ENCODE data around the gene GAS7.

The GAS7 gene

DNA sequence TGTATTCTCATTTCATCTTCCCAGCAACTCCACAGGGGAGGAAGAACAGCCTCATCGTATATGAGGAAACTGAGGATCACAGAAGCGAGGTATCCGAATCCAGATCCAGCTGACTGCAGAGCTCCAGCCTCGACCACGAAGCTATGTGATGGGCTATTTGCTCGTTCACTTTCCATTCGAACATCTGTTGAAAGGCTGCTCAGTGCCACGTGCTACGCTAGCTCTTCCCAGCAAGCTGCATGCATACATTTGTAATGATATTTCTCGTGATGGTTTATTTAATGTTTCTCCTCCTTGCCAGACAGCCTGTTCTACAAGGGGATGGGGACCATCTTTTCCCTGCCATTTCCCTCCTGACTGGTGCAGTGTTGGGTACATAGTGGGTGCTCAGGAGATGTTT lies 244.9 kb downstream of the GAS7 start:
- no peak for DNase-seq (ENCODE audit: low read depth, low spot score)
- H3K4me3 ChIP-seq (ENCODE audit: low read depth, low read length), result no peak overlapping the region
- no peak for TF ChIP-seq CTCF (IDR thresholded peaks at IDR 0.05; ENCODE audit: insufficient read depth, low read length, missing control alignments)
- ChIA-PET CTCF (interaction anchor here (1.0 to 3.2 kb wide), 2 partner anchors 15 to 25 kb away, joined by 3 to 14 read pairs; no protein-coding TSS in a partner anchor), POLR2A (no interaction called here)

DNA sequence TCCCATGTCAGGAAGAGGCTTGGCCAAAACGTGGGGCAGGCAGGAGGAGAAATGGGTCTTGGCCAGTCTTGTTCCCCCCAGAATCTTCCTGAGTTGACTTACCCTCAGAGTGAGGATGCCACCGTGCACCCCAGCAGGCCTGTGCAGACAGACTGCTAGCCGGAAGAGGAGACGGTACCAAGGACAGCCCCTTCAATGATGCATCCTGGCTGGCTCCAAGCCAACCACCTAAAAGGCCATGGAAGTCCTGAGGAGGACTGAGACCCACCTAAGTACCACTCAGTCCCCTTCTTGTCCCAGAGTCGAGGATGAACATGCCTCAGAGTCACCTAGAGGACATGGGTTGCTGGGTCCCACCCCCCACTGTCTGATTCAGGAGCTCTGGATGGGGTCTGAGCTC lies 246.6 kb downstream of the GAS7 start:
- TF ChIP-seq CTCF (IDR thresholded peaks at IDR 0.05; ENCODE audit: insufficient read depth, low read length, missing control alignments), result no peak
- ChIA-PET CTCF (no interaction called here), POLR2A (no interaction called here)
- H3K4me3 ChIP-seq (ENCODE audit: low read depth, low read length), result no peak overlapping the region
- DNase-seq (ENCODE audit: low read depth, low spot score), result no peak

- ChIA-PET CTCF (no interaction called here), POLR2A (no interaction called here)
- DNase-seq (ENCODE audit: low read depth, low spot score), result no peak
- no peak overlapping the region for H3K4me3 ChIP-seq (ENCODE audit: low read depth, low read length)
- TF ChIP-seq CTCF (IDR thresholded peaks at IDR 0.05; ENCODE audit: insufficient read depth, low read length, missing control alignments), result no peak
These were observed 249.5 kb downstream of the GAS7 start for GRCh38 chr17:9948928-9949327.

GRCh38 chr17:9944704-9945103 lies 253.7 kb downstream of the GAS7 start:
- H3K4me3 ChIP-seq (ENCODE audit: low read depth, low read length), result no peak overlapping the region
- ChIA-PET POLR2A (no interaction called here), CTCF (interaction anchor here (1.1 to 6.9 kb wide), 2 partner anchors 18 to 282 kb away, joined by 3 to 50 read pairs; no protein-coding TSS in a partner anchor)
- no peak for TF ChIP-seq CTCF (IDR thresholded peaks at IDR 0.05; ENCODE audit: insufficient read depth, low read length, missing control alignments)
- DNase-seq (ENCODE audit: low read depth, low spot score), result no peak

- ChIA-PET POLR2A (no interaction called here), CTCF (interaction anchor here (6.9 kb wide), 1 partner anchor 17 kb away, joined by 50 read pairs; no protein-coding TSS in a partner anchor)
- no peak for DNase-seq (ENCODE audit: low read depth, low spot score)
- no peak overlapping the region for H3K4me3 ChIP-seq (ENCODE audit: low read depth, low read length)
- TF ChIP-seq CTCF (IDR thresholded peaks at IDR 0.05; ENCODE audit: insufficient read depth, low read length, missing control alignments), result no peak
These were observed 255.1 kb downstream of the GAS7 start for GRCh38 chr17:9943343-9943742.

GRCh38 chr17:9942885-9943284 lies 255.5 kb downstream of the GAS7 start:
- no peak overlapping the region for H3K4me3 ChIP-seq (ENCODE audit: low read depth, low read length)
- ChIA-PET POLR2A (no interaction called here), CTCF (interaction anchor here (6.9 kb wide), 1 partner anchor 16 kb away, joined by 50 read pairs; no protein-coding TSS in a partner anchor)
- no peak for TF ChIP-seq CTCF (IDR thresholded peaks at IDR 0.05; ENCODE audit: insufficient read depth, low read length, missing control alignments)
- DNase-seq (ENCODE audit: low read depth, low spot score), result no peak
